Raji (cell line): ENCODE measurements around the gene IFITM2.
A peak's percentile ranks its signal among the peaks of the same experiment; 100 is the strongest.

Source experiments
- POLR2A ChIP-seq: IDR thresholded peaks from 2 replicates; pipeline ENCODE4 v1.6.1; 2011; ENCODE audit warnings: low read depth, low read length, control low read depth; ENCODE audit not compliant: insufficient read depth

Gene IFITM2

GRCh38 chr11:279040-279965 lies 28.3 kb upstream of the IFITM2 start:
- TF ChIP-seq POLR2A: no peak

GRCh38 chr11:279966-280705 lies 27.5 kb upstream of the IFITM2 start:
- TF ChIP-seq POLR2A: no peak

DNA sequence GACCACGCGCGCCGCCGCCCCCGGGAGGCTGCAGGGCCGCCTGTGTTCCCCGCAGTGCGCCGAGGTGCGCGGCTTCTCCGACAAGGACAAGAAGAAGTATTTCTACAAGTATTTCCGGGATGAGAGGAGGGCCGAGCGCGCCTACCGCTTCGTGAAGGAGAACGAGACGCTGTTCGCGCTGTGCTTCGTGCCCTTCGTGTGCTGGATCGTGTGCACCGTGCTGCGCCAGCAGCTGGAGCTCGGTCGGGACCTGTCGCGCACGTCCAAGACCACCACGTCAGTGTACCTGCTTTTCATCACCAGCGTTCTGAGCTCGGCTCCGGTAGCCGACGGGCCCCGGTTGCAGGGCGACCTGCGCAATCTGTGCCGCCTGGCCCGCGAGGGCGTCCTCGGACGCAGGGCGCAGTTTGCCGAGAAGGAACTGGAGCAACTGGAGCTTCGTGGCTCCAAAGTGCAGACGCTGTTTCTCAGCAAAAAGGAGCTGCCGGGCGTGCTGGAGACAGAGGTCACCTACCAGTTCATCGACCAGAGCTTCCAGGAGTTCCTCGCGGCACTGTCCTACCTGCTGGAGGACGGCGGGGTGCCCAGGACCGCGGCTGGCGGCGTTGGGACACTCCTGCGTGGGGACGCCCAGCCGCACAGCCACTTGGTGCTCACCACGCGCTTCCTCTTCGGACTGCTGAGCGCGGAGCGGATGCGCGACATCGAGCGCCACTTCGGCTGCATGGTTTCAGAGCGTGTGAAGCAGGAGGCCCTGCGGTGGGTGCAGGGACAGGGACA lies 26.7 kb upstream of the IFITM2 start:
- no peak for TF ChIP-seq POLR2A

DNA sequence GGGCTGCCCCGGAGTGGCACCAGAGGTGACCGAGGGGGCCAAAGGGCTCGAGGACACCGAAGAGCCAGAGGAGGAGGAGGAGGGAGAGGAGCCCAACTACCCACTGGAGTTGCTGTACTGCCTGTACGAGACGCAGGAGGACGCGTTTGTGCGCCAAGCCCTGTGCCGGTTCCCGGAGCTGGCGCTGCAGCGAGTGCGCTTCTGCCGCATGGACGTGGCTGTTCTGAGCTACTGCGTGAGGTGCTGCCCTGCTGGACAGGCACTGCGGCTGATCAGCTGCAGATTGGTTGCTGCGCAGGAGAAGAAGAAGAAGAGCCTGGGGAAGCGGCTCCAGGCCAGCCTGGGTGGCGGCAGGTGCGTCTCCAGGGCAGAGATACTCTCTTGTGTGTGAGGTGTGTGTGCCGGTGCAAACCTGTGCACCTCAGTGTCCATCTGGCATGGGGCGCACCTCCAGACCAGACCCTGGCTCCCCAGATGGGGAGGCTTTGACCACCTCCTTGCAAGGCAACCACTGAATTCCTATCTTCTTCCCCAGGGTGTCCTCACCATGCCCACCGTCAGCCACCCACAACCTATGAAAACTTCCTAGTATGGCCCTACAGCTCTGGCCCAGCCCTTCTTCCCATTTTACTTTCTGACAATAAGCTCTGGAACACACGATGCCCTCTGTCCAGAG lies 26.0 kb upstream of the IFITM2 start:
- TF ChIP-seq POLR2A: no peak

- no peak for TF ChIP-seq POLR2A
These were observed 25.4 kb upstream of the IFITM2 start for GRCh38 chr11:282171-282570.

DNA sequence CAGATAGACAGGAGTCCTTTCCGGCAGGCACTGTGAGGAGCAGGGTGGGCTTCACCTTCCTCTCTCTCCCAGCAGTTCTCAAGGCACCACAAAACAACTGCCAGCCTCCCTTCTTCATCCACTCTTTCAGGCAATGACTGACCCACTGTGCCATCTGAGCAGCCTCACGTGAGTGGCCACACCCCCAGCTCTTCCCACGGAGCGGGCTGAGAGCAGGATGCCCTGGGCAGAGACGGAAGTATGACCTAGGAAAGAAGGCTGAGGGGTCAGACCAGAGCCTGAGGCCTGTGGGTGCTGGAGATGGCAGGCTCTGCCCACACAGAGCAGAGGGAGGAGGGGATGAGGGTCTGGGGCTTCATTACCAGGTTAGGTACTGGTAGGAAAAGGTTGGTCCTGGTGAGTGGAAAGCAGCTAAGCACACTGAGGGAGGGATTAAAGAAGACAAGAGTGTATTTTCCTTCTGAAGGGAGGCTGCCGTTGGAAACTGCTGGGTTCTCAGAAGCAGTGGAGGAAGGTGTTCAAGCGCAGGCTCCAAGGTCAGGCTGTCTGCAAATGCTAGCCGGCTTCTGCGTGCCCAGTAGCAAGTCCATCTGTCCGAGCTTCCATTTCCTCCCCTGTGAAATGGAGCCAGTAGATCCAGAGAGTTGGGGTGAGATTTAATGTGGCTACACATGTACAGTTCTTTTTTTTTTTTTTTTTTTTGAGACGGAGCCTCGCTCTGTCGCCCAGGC lies 24.8 kb upstream of the IFITM2 start:
- TF ChIP-seq POLR2A: no peak

GRCh38 chr11:283405-284104 lies 24.1 kb upstream of the IFITM2 start:
- TF ChIP-seq POLR2A: no peak

DNA sequence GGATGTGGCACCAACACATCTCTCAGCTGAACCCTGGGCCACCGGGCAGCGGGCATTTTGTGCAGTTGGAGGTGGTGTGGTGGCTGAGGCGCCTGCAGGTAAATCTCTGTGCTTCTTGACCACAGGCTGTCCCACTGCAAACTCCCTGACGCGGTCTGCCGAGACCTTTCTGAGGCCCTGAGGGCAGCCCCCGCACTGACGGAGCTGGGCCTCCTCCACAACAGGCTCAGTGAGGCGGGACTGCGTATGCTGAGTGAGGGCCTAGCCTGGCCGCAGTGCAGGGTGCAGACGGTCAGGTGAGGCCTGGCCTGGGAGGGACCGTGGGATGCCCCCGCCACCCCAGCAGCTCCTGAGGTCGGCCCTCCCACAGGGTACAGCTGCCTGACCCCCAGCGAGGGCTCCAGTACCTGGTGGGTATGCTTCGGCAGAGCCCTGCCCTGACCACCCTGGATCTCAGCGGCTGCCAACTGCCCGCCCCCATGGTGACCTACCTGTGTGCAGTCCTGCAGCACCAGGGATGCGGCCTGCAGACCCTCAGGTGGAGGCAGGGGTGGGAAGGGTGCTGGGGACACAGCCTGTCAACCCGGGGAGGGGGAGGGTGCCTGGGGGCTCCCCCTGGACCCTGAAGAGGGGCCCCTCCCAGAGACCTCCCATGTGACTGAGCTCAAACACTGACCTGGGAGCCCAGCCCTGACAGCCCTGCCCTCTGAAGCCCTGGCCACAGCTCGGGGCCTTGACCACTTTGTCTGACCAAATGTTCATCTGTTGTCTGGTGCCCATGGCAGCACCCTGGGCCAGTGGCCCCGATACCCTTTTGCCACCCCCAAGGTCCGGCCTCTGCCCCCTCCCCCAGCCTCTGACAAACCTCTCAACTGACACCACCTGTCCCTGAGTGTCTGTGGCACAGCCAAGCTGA lies 23.3 kb upstream of the IFITM2 start:
- no peak for TF ChIP-seq POLR2A

DNA sequence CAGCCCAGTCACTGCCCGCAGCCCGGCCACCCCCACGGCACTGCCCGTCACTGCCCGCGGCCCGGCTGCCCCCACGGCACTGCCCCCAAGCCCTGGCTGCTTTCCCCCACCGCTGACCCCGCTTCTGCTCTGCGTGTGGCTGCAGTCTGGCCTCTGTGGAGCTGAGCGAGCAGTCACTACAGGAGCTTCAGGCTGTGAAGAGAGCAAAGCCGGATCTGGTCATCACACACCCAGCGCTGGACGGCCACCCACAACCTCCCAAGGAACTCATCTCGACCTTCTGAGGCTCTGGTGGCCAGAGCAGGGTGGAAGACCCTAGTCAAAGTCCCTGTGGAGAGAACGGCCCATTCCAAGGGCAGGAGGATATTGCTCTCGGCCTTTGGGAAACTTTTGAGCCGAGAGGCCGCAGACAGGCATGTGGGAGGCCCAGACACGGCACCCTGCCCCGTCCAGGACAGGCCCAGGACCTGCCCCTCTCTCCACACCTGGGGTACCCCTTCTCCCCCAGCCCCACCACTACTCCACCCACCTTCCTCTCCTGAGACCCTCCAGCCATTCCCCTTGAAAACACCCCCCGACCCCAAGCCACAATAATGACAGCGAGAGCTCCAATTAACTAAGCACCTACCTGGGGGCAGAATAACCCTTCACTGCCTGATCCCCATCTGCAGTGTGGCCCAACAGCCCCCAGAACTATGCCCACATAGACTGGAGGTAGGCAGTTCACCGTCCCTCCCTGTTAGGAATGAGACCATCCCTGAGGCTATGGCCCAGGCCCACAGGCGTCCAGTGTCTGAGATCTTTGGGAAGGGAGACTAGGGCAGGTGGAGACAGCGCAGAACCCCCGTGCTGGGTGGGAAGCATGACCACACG lies 22.4 kb upstream of the IFITM2 start:
- TF ChIP-seq POLR2A: no peak

DNA sequence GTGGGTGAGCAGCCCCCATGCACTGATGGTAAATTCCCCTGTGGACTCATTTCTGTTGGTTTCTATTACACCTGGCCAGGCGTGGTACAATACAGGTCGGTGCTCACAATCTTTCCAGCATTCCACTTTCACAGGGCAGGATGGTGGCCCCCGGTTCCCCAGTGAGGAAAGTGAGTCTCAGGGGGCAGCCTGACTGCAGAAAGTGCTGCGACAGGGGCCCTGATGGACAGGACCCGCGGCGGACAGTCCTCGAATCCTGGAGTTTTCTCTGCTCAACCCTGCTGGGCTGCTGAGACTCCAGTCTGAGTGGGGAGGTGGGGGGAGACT lies 21.8 kb upstream of the IFITM2 start:
- TF ChIP-seq POLR2A: no peak

GRCh38 chr11:286977-287820 lies 20.4 kb upstream of the IFITM2 start:
- TF ChIP-seq POLR2A: 0 out of 2 replicates have a peak, but pooled peaks have one; percentile 10

DNA sequence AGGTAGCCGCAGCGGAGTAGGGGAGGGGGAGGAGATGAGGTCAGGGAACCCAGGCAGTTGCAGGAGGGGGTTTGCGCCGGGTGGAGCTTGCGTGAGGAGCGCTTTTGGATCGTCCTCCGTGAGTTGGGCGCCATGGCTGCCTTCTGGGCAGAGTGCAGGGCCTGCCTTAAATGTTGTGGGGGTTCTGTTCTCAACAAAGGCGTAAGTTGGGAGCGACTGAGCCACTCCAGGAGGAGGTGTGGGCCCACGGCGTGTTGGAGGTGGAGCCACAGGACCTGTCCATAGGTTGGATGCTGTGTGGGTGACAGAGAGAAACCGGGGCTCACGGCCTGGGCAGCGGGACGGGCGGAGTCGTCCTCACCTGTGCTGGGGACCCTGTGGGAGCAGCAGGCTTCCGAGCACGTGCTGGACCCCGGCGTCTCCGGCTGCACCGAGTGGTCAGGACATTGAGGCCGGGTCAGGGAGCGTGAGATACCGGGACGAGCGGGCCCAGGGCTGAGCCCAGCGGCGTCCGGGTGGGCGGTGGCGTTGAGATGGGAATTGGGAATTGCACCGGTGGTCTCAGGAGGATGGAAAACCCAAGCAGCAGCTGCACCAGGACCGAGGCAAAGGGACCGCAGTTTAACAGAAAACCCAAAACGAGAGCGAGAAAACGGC lies 19.7 kb upstream of the IFITM2 start:
- TF ChIP-seq POLR2A: 0 out of 2 replicates have a peak, but pooled peaks have one; percentile 8
